Endothelial cell (in vitro differentiated cells): ENCODE measurements around the gene NCBP1. TPM values are rescaled to one million over a fixed set of nuclear protein-coding genes. Genes with fewer than 3 reads are reported as not detected.
A peak's percentile ranks its signal among the peaks of the same experiment; 100 is the strongest.

Experiments
- DNase-seq: peaks from one replicate; pipeline ENCODE4 v3.0.0; 2021; ENCODE audit warnings: low spot score
- H3K27ac Mint-ChIP-seq: one replicate; pipeline ENCODE4 v1.8.0; 2021; ENCODE audit warnings: mixed read lengths, inconsistent platforms; ENCODE audit not compliant: unreplicated experiment
- H3K27me3 Mint-ChIP-seq: one replicate; pipeline ENCODE4 v1.8.0; 2021; ENCODE audit warnings: mild to moderate bottlenecking, moderate library complexity, mixed read lengths, inconsistent platforms; ENCODE audit not compliant: unreplicated experiment
- H3K36me3 Mint-ChIP-seq: one replicate; pipeline ENCODE4 v1.8.0; 2021; ENCODE audit warnings: mild to moderate bottlenecking, low read depth, mixed read lengths, inconsistent platforms; ENCODE audit not compliant: unreplicated experiment
- H3K4me1 Mint-ChIP-seq: one replicate; pipeline ENCODE4 v1.8.0; 2021; ENCODE audit warnings: mild to moderate bottlenecking, mixed read lengths, inconsistent platforms; ENCODE audit not compliant: unreplicated experiment
- H3K4me3 Mint-ChIP-seq: one replicate; pipeline ENCODE4 v1.8.0; 2021; ENCODE audit warnings: mild to moderate bottlenecking, mixed read lengths, inconsistent platforms; ENCODE audit not compliant: unreplicated experiment
- H3K9me3 Mint-ChIP-seq: one replicate; pipeline ENCODE4 v1.8.0; 2021; ENCODE audit warnings: mixed read lengths, inconsistent platforms; ENCODE audit not compliant: unreplicated experiment
- CTCF ChIP-seq: fragments of 200-600 bp; sonication (generic); IDR thresholded peaks from one replicate; pipeline ENCODE4 v1.5.0; 2021; ENCODE audit warnings: antibody characterized with exemption; ENCODE audit not compliant: unreplicated experiment
- total RNA-seq: library from RNA; stranded (reverse); fragmentation: NEBNext Ultra II Directional; extraction: Animal tissue kit (Norgen Biotek cat#: 25700); gene quantifications from one replicate; pipeline ENCODE4 v1.2.1, GENCODE V29; 2021; ENCODE audit not compliant: unreplicated experiment

NCBP1 gene
- total RNA-seq, 1 donor from 2014 or later = 34.6 TPM

DNA sequence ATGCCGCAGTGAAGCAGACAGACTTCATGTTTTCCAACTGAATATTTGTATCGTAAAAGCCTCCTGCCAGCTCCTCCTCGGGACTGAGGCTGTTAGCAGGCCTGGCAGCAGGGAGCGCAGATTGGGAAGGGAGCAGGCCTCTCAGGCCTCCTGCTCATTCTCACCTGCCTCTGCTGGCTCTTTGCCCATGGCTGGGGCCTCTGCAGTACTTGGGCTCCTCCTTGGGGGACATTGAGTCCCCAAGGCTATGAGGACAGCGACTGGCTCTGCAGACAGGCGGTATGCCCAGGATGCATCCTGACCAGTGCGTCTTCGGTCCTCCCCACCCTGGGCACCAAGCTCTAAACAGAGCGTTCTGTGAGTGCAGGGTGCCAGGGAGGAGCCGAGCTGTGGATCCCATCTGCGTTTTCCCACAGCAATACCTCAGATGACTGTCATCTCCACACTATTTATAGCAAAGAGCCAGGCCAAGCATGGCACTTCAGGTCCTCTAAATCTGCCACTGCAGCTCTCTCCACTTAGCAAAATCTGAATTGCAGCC is 39.2 kb upstream of the NCBP1 start:
- peaks cover 11% of the 10 kb centered on the region for H3K4me1 Mint-ChIP-seq
- H3K36me3 Mint-ChIP-seq = no peaks in the 10 kb centered on the region
- DNase-seq = no peak
- H3K4me3 Mint-ChIP-seq = no peak overlapping the region
- no peak overlapping the region for H3K27ac Mint-ChIP-seq
- H3K27me3 Mint-ChIP-seq = no peaks in the 10 kb centered on the region
- H3K9me3 Mint-ChIP-seq = no peaks in the 10 kb centered on the region
- TF ChIP-seq CTCF = no peak

DNA sequence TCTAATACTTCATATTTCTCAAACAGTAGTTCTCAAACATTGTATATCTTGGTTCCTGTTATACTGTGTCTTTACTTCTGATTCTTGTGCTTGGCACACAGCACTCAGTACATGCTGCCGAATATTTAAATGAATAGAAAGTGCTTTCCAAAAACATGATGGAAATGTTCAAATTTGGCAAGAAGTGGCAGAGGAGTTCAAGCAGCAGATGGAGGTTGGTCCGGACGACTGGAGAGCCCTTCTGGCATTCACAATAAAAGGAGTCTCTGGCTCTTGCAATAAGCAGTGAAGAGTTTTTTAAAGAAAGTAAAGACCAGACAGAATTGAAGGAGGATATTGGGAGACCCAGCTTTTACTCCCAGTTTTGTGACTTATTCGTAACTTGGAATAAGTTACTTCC is 36.7 kb upstream of the NCBP1 start:
- Mint-ChIP-seq H3K36me3 (peaks cover 9% of the 10 kb centered on the region), H3K4me3 (no peak overlapping the region), H3K9me3 (no peaks in the 10 kb centered on the region), H3K27ac (no peak overlapping the region), H3K27me3 (no peaks in the 10 kb centered on the region), H3K4me1 (peaks cover 8% of the 10 kb centered on the region)
- DNase-seq = no peak
- no peak for TF ChIP-seq CTCF

DNA sequence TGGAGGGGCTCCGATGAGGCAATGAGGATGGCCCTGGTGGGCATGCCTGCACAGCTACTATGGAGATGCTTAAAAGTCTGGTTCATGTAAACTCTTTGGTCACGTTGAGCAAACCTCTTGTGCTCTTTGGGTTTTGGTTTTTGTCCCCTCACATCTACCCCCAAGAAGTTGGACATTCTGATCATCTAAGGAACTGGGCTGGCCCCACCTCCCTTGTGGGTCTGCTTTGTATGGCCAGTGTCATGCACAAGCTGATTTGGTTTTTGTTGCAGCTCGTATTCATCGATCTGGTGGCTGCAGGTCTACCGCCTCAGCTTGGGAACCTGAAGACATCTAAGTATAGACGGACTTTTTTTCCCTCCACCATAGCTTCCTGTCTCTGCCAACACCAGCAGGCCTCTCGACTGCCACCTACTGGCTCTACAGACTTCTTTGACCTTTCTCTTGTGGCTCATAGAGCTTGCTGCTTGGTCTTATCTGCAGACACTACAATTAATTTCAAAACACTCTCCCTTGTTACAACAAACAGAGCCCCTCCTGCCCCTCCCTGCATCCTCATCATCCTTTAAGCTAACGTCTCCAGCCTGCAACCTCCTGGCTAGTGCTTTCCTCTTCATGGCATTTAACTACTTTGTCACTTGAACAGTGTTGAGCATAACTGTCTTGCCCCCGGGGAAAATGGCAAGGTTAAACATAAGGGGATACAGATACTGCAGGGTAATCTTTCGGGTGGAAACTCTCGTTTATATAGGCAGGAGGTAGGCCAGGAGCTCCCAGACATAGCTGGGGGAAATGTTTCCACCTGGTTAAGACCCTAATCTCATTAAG is 34.9 kb upstream of the NCBP1 start:
- Mint-ChIP-seq H3K4me1 (peaks cover 2% of the 10 kb centered on the region), H3K27me3 (no peaks in the 10 kb centered on the region), H3K4me3 (no peak overlapping the region), H3K27ac (no peak overlapping the region), H3K36me3 (peaks cover 14% of the 10 kb centered on the region), H3K9me3 (no peaks in the 10 kb centered on the region)
- peak; percentile 81 for DNase-seq
- peak; percentile 58 for TF ChIP-seq CTCF

- no peak for TF ChIP-seq CTCF
- no peak for DNase-seq
- H3K9me3 Mint-ChIP-seq = no peaks in the 10 kb centered on the region
- no peak overlapping the region for H3K27ac Mint-ChIP-seq
- no peak overlapping the region for H3K4me3 Mint-ChIP-seq
- H3K36me3 Mint-ChIP-seq = peaks cover 14% of the 10 kb centered on the region
- peaks cover 2% of the 10 kb centered on the region for H3K4me1 Mint-ChIP-seq
- no peaks in the 10 kb centered on the region for H3K27me3 Mint-ChIP-seq
Observed at GRCh38 chr9:97599314-97599846, 34.2 kb upstream of the NCBP1 start.
